ENCODE results near the gene UGT1A6.
"Not testable (repeated sequence)": the region's sequence is repeated elsewhere in the genome, so short reads cannot be mapped to it uniquely, and the experiment has no call there.

UGT1A6 gene

DNA sequence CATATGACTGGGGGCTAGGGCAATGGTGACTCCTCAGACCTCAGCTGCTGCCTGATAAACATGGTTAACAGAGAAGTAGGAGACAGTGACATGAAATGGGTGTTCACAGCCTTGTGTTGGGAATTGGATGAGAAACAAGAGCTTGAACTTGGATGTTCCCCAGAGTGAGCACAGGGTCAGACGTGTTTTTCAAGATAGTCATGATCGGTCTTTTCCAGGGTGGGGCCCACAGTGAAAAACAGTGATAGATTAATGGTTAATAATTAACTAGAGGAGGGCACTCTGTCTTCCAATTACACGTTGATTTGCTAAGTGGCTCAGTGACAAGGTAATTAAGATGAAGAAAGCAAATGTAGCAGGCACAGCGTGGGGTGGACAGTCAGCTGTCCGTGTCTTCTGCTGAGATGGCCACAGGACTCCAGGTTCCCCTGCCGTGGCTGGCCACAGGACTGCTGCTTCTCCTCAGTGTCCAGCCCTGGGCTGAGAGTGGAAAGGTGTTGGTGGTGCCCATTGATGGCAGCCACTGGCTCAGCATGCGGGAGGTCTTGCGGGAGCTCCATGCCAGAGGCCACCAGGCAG is 36.1 kb downstream of the UGT1A6 start, which contains the start of gene UGT1A3:
Gene UGT1A3 (plus strand): TSS at position 320 of the 579 bp plus-strand sequence. CDS start 85 bp downstream, at position 405.
- FAIRE-seq (no peak), DNase-seq (ENCODE audit: insufficient read length, low spot score) (no peak)
- TF ChIP-seq POLR2A (IDR thresholded peaks at IDR 0.05; ENCODE audit: low read depth, low read length), result no peak

- FAIRE-seq; DNase-seq (ENCODE audit: insufficient read length, low spot score): not testable (repeated sequence)
Measured at GRCh38 chr2:233736868-233737653, 44.4 kb downstream of the UGT1A6 start.

DNA sequence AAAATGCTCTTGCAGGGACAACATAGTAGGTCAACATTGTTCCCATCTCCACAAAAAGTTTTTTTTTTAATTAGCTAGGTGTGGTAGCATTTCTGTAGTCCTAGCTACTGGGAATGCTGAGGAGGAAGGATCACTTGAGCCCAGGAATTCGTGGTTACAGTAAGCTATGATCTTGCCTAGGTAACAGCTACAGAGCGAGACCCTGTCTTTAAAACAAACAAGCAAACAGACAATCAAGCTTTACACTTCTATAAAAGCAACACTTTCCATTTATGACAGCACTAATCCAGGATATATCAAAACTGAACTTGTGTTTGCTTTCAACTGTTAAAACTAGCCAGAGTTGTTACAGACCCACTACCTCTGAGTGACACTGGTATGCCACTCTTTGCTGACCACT is 48.2 kb downstream of the UGT1A6 start:
- FAIRE-seq (no peak), DNase-seq (ENCODE audit: insufficient read length, low spot score) (no peak)
- no peak for TF ChIP-seq POLR2A (IDR thresholded peaks at IDR 0.05; ENCODE audit: low read depth, low read length)

DNA sequence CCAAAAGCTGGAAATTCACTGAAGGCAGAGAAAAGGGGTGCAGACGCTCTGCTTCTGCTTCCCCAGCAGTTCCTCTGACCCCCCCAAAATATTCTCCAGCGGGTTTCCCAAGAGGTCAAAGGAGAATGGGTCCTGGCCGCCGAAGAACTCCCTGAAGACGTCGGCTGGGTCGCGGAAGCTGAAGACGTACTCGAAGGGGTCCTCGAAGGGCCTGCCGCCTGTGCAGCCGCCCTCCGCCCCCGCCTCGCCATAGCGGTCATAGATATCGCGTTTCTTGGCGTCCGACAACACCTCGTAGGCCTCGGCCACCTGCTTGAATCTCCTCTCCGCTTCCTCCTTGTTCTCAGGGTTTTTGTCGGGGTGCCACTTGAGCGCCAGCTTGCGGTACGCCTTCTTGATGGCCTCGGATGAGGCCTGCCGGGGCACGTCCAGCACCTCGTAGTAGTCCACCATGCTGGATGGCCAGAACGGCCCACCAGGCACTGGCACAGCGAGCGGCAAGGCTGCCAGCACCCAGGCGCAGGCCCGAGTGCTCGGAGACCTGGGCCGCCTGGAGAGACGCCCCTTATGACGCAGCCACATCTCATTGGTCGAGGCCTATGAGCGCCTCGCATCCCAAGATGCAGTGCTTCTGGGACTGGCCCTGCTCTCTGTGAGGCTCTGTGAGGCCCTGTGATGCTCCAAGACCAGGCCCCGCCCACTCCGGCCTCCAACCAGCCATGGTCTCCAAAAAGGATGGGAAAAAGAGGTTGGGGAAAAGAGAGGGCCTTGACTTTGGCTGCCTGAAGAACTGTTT is 51.0 kb downstream of the UGT1A6 start:
- no peak for TF ChIP-seq POLR2A (IDR thresholded peaks at IDR 0.05; ENCODE audit: low read depth, low read length)
- no peak for DNase-seq (ENCODE audit: insufficient read length, low spot score)
- FAIRE-seq, result no peak

GRCh38 chr2:233745073-233745755 is 52.5 kb downstream of the UGT1A6 start:
- FAIRE-seq (no peak), DNase-seq (ENCODE audit: insufficient read length, low spot score) (no peak)
- TF ChIP-seq POLR2A (IDR thresholded peaks at IDR 0.05; ENCODE audit: low read depth, low read length), result no peak

GRCh38 chr2:233745838-233746237 is 53.1 kb downstream of the UGT1A6 start:
- FAIRE-seq; DNase-seq (ENCODE audit: insufficient read length, low spot score): not testable (repeated sequence)

GRCh38 chr2:233746475-233747282 is 54.0 kb downstream of the UGT1A6 start:
- TF ChIP-seq POLR2A (IDR thresholded peaks at IDR 0.05; ENCODE audit: low read depth, low read length), result no peak
- DNase-seq (ENCODE audit: insufficient read length, low spot score), result no peak
- FAIRE-seq, result no peak

DNA sequence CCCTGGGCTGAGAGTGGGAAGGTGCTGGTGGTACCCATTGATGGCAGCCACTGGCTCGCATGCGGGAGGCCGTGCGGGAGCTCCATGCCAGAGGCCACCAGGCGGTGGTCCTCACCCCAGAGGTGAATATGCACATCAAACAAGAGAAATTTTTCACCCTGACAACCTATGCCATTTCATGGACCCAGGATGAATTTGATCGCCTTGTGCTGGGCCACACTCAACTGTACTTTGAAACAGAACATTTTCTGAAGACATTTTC is 54.5 kb downstream of the UGT1A6 start:
- no peak for DNase-seq (ENCODE audit: insufficient read length, low spot score)
- no peak for TF ChIP-seq POLR2A (IDR thresholded peaks at IDR 0.05; ENCODE audit: low read depth, low read length)
- FAIRE-seq, result no peak

DNA sequence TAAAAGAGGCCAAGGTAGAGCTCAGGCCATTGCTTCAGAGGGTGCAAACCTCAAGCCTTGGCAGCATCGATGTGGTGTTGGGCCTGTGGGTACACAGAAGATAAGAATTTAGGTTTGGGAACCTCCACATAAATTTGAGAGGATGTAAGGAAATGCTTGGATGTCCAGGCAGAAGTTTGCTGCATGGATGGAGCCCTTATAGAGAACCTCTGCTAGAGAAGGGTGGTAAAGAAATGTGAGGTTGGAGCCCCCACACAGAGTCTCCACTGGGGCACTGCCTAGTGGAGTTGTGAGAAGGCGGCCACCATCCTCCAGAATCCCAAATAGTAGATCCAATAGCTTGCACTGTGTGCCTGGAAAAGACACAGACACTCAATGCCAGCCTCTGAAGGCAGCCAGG is 58.0 kb downstream of the UGT1A6 start:
- not testable (repeated sequence) for FAIRE-seq; DNase-seq (ENCODE audit: insufficient read length, low spot score)

DNA sequence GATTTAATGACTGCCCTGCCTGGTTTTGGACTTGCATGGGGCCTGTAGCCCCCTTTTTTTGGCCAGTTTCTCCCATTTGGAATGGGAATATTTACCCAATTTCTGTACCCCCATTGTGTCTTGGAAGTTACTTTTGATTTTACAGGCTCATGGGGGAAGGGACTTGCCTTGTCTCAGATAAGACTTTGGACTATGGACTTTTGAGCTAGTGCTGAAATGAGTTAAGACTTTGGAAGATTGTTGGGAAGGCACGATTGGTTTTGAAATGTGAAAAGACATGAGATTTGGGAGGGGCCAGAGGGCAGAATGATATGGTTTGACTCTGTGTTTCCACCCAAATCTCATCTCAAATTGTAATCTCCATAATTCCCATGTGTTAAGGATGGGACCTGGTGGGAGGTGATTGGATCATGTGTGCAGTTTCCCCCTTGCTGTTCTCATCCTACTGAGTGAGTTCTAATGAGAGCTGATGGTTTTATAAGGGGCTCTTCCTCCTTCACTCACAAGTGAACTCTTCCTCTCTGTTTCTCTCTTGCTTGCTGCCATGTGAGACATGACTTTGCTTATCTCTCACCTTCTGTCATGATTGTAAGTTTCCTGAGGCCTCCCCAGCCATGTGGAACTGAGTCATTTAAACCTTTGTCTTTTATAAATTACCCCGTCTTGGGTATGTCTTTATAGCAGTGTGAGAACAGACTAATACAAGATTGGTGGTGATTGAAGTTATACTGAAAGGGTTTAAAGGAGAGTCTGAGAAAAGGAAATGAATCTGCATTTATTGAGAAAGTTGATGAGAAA is 58.7 kb downstream of the UGT1A6 start:
- not testable (repeated sequence) for DNase-seq (ENCODE audit: insufficient read length, low spot score); FAIRE-seq

- no peak for FAIRE-seq
- TF ChIP-seq POLR2A (IDR thresholded peaks at IDR 0.05; ENCODE audit: low read depth, low read length), result no peak
- DNase-seq (ENCODE audit: insufficient read length, low spot score), result no peak
Measured at GRCh38 chr2:233754872-233755611, 62.4 kb downstream of the UGT1A6 start.

- DNase-seq (ENCODE audit: insufficient read length, low spot score) (no peak), FAIRE-seq (no peak)
- no peak for TF ChIP-seq POLR2A (IDR thresholded peaks at IDR 0.05; ENCODE audit: low read depth, low read length)
Measured at GRCh38 chr2:233756429-233757081, 63.9 kb downstream of the UGT1A6 start.
